Measurements from ENCODE around the gene CFD.
"Not testable (repeated sequence)": the region's sequence is repeated elsewhere in the genome, so short reads cannot be mapped to it uniquely, and the experiment has no call there.

The CFD gene

GRCh38 chr19:813219-814151 is 46.0 kb upstream of the CFD start:
- ChIA-PET CTCF (no interaction called here), POLR2A (no interaction called here)
- 98% methylated on average over 81 of the region's 87 CpGs for WGBS (ENCODE audit: insufficient coverage)
- Histone ChIP-seq H3K27ac (ENCODE audit: insufficient read depth in 1 of 2, low read depth in 1 of 2, low read length in 2 of 2, poor library complexity in 1 of 2, severe bottlenecking in 2 of 2) (no peak overlapping the region), H3K4me3 (ENCODE audit: control insufficient read depth in 1 of 7, extremely low read depth in 1 of 7, insufficient read depth in 4 of 7, low read depth in 2 of 7, low read length in 6 of 7) (no peak overlapping the region), H3K36me3 (ENCODE audit: control insufficient read depth in 4 of 4, insufficient read depth in 4 of 4, low read length in 3 of 4) (peaks cover 5 to 50% (median 30%) of the 10 kb centered on the region in 4 experiments), H3K9me3 (ENCODE audit: control extremely low read depth in 1 of 5, control insufficient read depth in 4 of 5, insufficient read depth in 2 of 5, low read depth in 1 of 5, low read length in 4 of 5) (no peaks in the 10 kb centered on the region), H3K4me1 (ENCODE audit: control extremely low read depth in 1 of 4, control insufficient read depth in 4 of 4, insufficient read depth in 4 of 4, low read length in 3 of 4) (no peaks in the 10 kb centered on the region), H3K27me3 (replicated peaks in 2 of 5; ENCODE audit: control insufficient read depth in 4 of 5, insufficient read depth in 5 of 5, low read length in 4 of 5) (no peaks in the 10 kb centered on the region)
- DNase-seq, result no peak

GRCh38 chr19:814152-815078 is 45.0 kb upstream of the CFD start:
- DNase-seq, result peak in 1 of 3 donors; percentile 44
- POLR2A ChIA-PET, result no interaction called here
- Histone ChIP-seq H3K36me3 (ENCODE audit: control insufficient read depth in 4 of 4, insufficient read depth in 4 of 4, low read length in 3 of 4) (peaks cover 5 to 41% (median 25%) of the 10 kb centered on the region in 4 experiments), H3K27me3 (replicated peaks in 2 of 5; ENCODE audit: control insufficient read depth in 4 of 5, insufficient read depth in 5 of 5, low read length in 4 of 5) (peaks cover 0 to under 1% (median 0%) of the 10 kb centered on the region in 5 experiments), H3K4me1 (ENCODE audit: control extremely low read depth in 1 of 4, control insufficient read depth in 4 of 4, insufficient read depth in 4 of 4, low read length in 3 of 4) (no peaks in the 10 kb centered on the region), H3K27ac (ENCODE audit: insufficient read depth in 1 of 2, low read depth in 1 of 2, low read length in 2 of 2, poor library complexity in 1 of 2, severe bottlenecking in 2 of 2) (no peak overlapping the region), H3K4me3 (ENCODE audit: control insufficient read depth in 1 of 7, extremely low read depth in 1 of 7, insufficient read depth in 4 of 7, low read depth in 2 of 7, low read length in 6 of 7) (no peak overlapping the region), H3K9me3 (ENCODE audit: control extremely low read depth in 1 of 5, control insufficient read depth in 4 of 5, insufficient read depth in 2 of 5, low read depth in 1 of 5, low read length in 4 of 5) (no peaks in the 10 kb centered on the region)
- WGBS (ENCODE audit: insufficient coverage), result 96% methylated on average over 45 of the region's 49 CpGs
- CTCF ChIA-PET, result no interaction called here

GRCh38 chr19:815079-815774 is 44.2 kb upstream of the CFD start:
- POLR2A ChIA-PET, result no interaction called here

GRCh38 chr19:815775-816499 is 43.5 kb upstream of the CFD start:
- ChIA-PET POLR2A (interaction anchor here (0.7 kb wide), 1 partner anchor 35 kb away, joined by 3 read pairs; no protein-coding TSS in a partner anchor), CTCF (no interaction called here)
- Histone ChIP-seq H3K27me3 (replicated peaks in 2 of 5; ENCODE audit: control insufficient read depth in 4 of 5, insufficient read depth in 5 of 5, low read length in 4 of 5) (peaks cover 0 to 8% (median 3%) of the 10 kb centered on the region in 5 experiments), H3K27ac (ENCODE audit: insufficient read depth in 1 of 2, low read depth in 1 of 2, low read length in 2 of 2, poor library complexity in 1 of 2, severe bottlenecking in 2 of 2) (no peak overlapping the region), H3K36me3 (ENCODE audit: control insufficient read depth in 4 of 4, insufficient read depth in 4 of 4, low read length in 3 of 4) (peaks cover 5 to 26% (median 12%) of the 10 kb centered on the region in 4 experiments), H3K9me3 (ENCODE audit: control extremely low read depth in 1 of 5, control insufficient read depth in 4 of 5, insufficient read depth in 2 of 5, low read depth in 1 of 5, low read length in 4 of 5) (no peaks in the 10 kb centered on the region), H3K4me3 (ENCODE audit: control insufficient read depth in 1 of 7, extremely low read depth in 1 of 7, insufficient read depth in 4 of 7, low read depth in 2 of 7, low read length in 6 of 7) (no peak overlapping the region), H3K4me1 (ENCODE audit: control extremely low read depth in 1 of 4, control insufficient read depth in 4 of 4, insufficient read depth in 4 of 4, low read length in 3 of 4) (no peaks in the 10 kb centered on the region)
- no peak for DNase-seq
- WGBS (ENCODE audit: insufficient coverage), result 96% methylated on average over 12 of the region's 13 CpGs

More at GRCh38 chr19:815079-815774, 44.2 kb upstream of the CFD start:
- Histone ChIP-seq H3K4me1 (ENCODE audit: control extremely low read depth in 1 of 4, control insufficient read depth in 4 of 4, insufficient read depth in 4 of 4, low read length in 3 of 4) (no peaks in the 10 kb centered on the region), H3K9me3 (ENCODE audit: control extremely low read depth in 1 of 5, control insufficient read depth in 4 of 5, insufficient read depth in 2 of 5, low read depth in 1 of 5, low read length in 4 of 5) (no peaks in the 10 kb centered on the region), H3K36me3 (ENCODE audit: control insufficient read depth in 4 of 4, insufficient read depth in 4 of 4, low read length in 3 of 4) (peaks cover 5 to 33% (median 18%) of the 10 kb centered on the region in 4 experiments), H3K27ac (ENCODE audit: insufficient read depth in 1 of 2, low read depth in 1 of 2, low read length in 2 of 2, poor library complexity in 1 of 2, severe bottlenecking in 2 of 2) (no peak overlapping the region), H3K4me3 (ENCODE audit: control insufficient read depth in 1 of 7, extremely low read depth in 1 of 7, insufficient read depth in 4 of 7, low read depth in 2 of 7, low read length in 6 of 7) (no peak overlapping the region), H3K27me3 (replicated peaks in 2 of 5; ENCODE audit: control insufficient read depth in 4 of 5, insufficient read depth in 5 of 5, low read length in 4 of 5) (peaks cover 0 to 3% (median 0%) of the 10 kb centered on the region in 5 experiments)
- CTCF ChIA-PET, result no interaction called here
- DNase-seq, result no peak
- 95% methylated on average over 40 of the region's 47 CpGs for WGBS (ENCODE audit: insufficient coverage)

- Histone ChIP-seq H3K27ac (ENCODE audit: insufficient read depth in 1 of 2, low read depth in 1 of 2, low read length in 2 of 2, poor library complexity in 1 of 2, severe bottlenecking in 2 of 2) (no peak overlapping the region), H3K9me3 (ENCODE audit: control extremely low read depth in 1 of 5, control insufficient read depth in 4 of 5, insufficient read depth in 2 of 5, low read depth in 1 of 5, low read length in 4 of 5) (no peaks in the 10 kb centered on the region), H3K4me1 (ENCODE audit: control extremely low read depth in 1 of 4, control insufficient read depth in 4 of 4, insufficient read depth in 4 of 4, low read length in 3 of 4) (peaks cover 0 to 1% (median 0%) of the 10 kb centered on the region in 4 experiments), H3K36me3 (ENCODE audit: control insufficient read depth in 4 of 4, insufficient read depth in 4 of 4, low read length in 3 of 4) (peaks cover 3 to 20% (median 8%) of the 10 kb centered on the region in 4 experiments), H3K4me3 (ENCODE audit: control insufficient read depth in 1 of 7, extremely low read depth in 1 of 7, insufficient read depth in 4 of 7, low read depth in 2 of 7, low read length in 6 of 7) (no peak overlapping the region), H3K27me3 (replicated peaks in 2 of 5; ENCODE audit: control insufficient read depth in 4 of 5, insufficient read depth in 5 of 5, low read length in 4 of 5) (peaks cover 0 to 12% (median 3%) of the 10 kb centered on the region in 5 experiments)
- 89% methylated on average over 2 of the region's 2 CpGs for WGBS (ENCODE audit: insufficient coverage)
- ChIA-PET CTCF (no interaction called here), POLR2A (interaction anchor here (0.7 kb wide), 1 partner anchor 35 kb away, joined by 3 read pairs; no protein-coding TSS in a partner anchor)
- no peak for DNase-seq
Measured at GRCh38 chr19:816500-816857, 43.0 kb upstream of the CFD start.

- H3K27ac ChIP-seq (ENCODE audit: insufficient read depth in 1 of 2, low read depth in 1 of 2, low read length in 2 of 2, poor library complexity in 1 of 2, severe bottlenecking in 2 of 2); H3K4me3 ChIP-seq (ENCODE audit: control insufficient read depth in 1 of 7, extremely low read depth in 1 of 7, insufficient read depth in 4 of 7, low read depth in 2 of 7, low read length in 6 of 7); CTCF ChIA-PET; H3K4me1 ChIP-seq (ENCODE audit: control extremely low read depth in 1 of 4, control insufficient read depth in 4 of 4, insufficient read depth in 4 of 4, low read length in 3 of 4); H3K9me3 ChIP-seq (ENCODE audit: control extremely low read depth in 1 of 5, control insufficient read depth in 4 of 5, insufficient read depth in 2 of 5, low read depth in 1 of 5, low read length in 4 of 5); H3K36me3 ChIP-seq (ENCODE audit: control insufficient read depth in 4 of 4, insufficient read depth in 4 of 4, low read length in 3 of 4); DNase-seq: not testable (repeated sequence)
- 90% methylated on average over 2 of the region's 5 CpGs for WGBS (ENCODE audit: insufficient coverage)
- H3K27me3 ChIP-seq (replicated peaks in 2 of 5; ENCODE audit: control insufficient read depth in 4 of 5, insufficient read depth in 5 of 5, low read length in 4 of 5), result peaks cover 0 to 35% (median 6%) of the 10 kb centered on the region in 5 experiments
- POLR2A ChIA-PET, result interaction anchor here (0.6 kb wide), 1 partner anchor 35 kb away, joined by 3 read pairs; no protein-coding TSS in a partner anchor
Measured at GRCh38 chr19:820212-820611, 39.3 kb upstream of the CFD start.

Measured in common myeloid progenitor, CD34-positive (primary cell).